B cell (primary cell): Measurements from ENCODE around the gene KRT38. TPM values are rescaled to one million over a fixed set of nuclear protein-coding genes. Genes with fewer than 3 reads are reported as not detected.

Source experiments
- ATAC-seq: fragments of 200-7000 bp; cut with Tn5 transposase; one replicate; pipeline ENCODE4 v1.10.0; 2021; ENCODE audit warnings: low read depth, mild to moderate bottlenecking, moderate number of reproducible peaks, moderate library complexity
- CTCF ChIA-PET: fragments of 350-600 bp; sonication (Branson Sonifier 250); formaldehyde crosslinking; loops from one replicate; lab custom pipeline; 2021; ENCODE audit warnings: antibody characterized with exemption, inconsistent platforms; lab: Charles Lee
- POLR2A ChIA-PET: fragments of 350-600 bp; sonication (Branson Sonifier 250); formaldehyde crosslinking; loops from one replicate; lab custom pipeline; 2021; ENCODE audit warnings: antibody characterized with exemption; lab: Charles Lee
- DNase-seq: peaks from one replicate; pipeline ENCODE4 v3.0.0; 2013
- H2AFZ ChIP-seq: 2 replicates; pipeline ENCODE4 v1.6.1; 2012; ENCODE audit warnings: mild to moderate bottlenecking, low read depth, low read length; ENCODE audit not compliant: insufficient read depth, poor library complexity, severe bottlenecking
- H3K27ac ChIP-seq, 2 donors: 1 replicate in 1 of 2; 2 replicates in 1 of 2; pipeline ENCODE4 v1.5.1; 2012 to 2013; ENCODE audit warnings: low read length in 2 of 2, mild to moderate bottlenecking in 2 of 2, moderate library complexity in 1 of 2
- H3K27me3 ChIP-seq, 4 experiments: fragments of 200-600 bp in 1 of 4; sonication (generic) in 1 of 4; replicated peaks in 1 of 4; 1 replicate in 2 of 4; 2 replicates in 2 of 4; pipeline versions ENCODE4 v1.6.1 to v1.7.0; 2013 to 2016; ENCODE audit warnings: low read length in 3 of 4, mild to moderate bottlenecking in 2 of 4, mixed read lengths in 1 of 4, moderate library complexity in 1 of 4; ENCODE audit not compliant: insufficient read depth in 4 of 4, control insufficient read depth in 3 of 4; ENCODE audit errors: control extremely low read depth in 1 of 4
- H3K36me3 ChIP-seq, 2 experiments: replicated peaks in 1 of 2; 1 replicate in 1 of 2; 2 replicates in 1 of 2; pipeline versions ENCODE4 v1.6.1 to v1.7.1; 2013; ENCODE audit warnings: low read length in 1 of 2; ENCODE audit not compliant: insufficient read depth in 2 of 2, control insufficient read depth in 1 of 2; ENCODE audit errors: control extremely low read depth in 1 of 2, extremely low read depth in 1 of 2
- H3K4me1 ChIP-seq, 2 donors: fragments of 200-600 bp in 1 of 2; sonication (generic) in 1 of 2; 1 replicate in 1 of 2; 2 replicates in 1 of 2; pipeline versions ENCODE4 v1.5.1 to v1.6.1; 2013 to 2017; ENCODE audit warnings: low read length in 2 of 2; ENCODE audit not compliant: control insufficient read depth in 2 of 2, insufficient read depth in 2 of 2
- H3K4me2 ChIP-seq: replicated peaks from 2 replicates; pipeline ENCODE3; 2012; ENCODE audit warnings: mild to moderate bottlenecking, low read depth, low read length; ENCODE audit not compliant: poor library complexity, severe bottlenecking
- H3K4me3 ChIP-seq, 5 experiments: fragments of 200-600 bp in 1 of 5; sonication (generic) in 1 of 5; 1 replicate in 3 of 5; 2 replicates in 2 of 5; pipeline versions ENCODE4 v1.5.1 to v1.7.0; 2011 to 2016; ENCODE audit warnings: low read length in 4 of 5, mild to moderate bottlenecking in 4 of 5, low read depth in 2 of 5, control low read depth in 1 of 5, moderate library complexity in 1 of 5; ENCODE audit not compliant: insufficient read depth in 1 of 5; ENCODE audit errors: control extremely low read depth in 1 of 5, extremely low read depth in 1 of 5
- H3K79me2 ChIP-seq: fragments of 200-600 bp; sonication (generic); one replicate; pipeline ENCODE4 v1.6.0; 2016; ENCODE audit warnings: low read length; ENCODE audit not compliant: control insufficient read depth, insufficient read depth
- H3K9ac ChIP-seq: fragments of 200-600 bp; sonication (generic); 2 replicates; pipeline ENCODE4 v1.6.1; 2017; ENCODE audit warnings: mild to moderate bottlenecking, low read length, moderate library complexity
- H3K9me3 ChIP-seq, 3 donors: one replicate each; pipeline versions ENCODE4 v1.6.1 to v1.7.1; 2013; ENCODE audit warnings: low read length in 2 of 3; ENCODE audit not compliant: control insufficient read depth in 2 of 3, insufficient read depth in 1 of 3; ENCODE audit errors: control extremely low read depth in 1 of 3
- H4K20me1 ChIP-seq: 2 replicates; pipeline ENCODE4 v1.6.0; 2012; ENCODE audit warnings: mild to moderate bottlenecking, low read length; ENCODE audit not compliant: insufficient read depth, control insufficient read depth, poor library complexity, severe bottlenecking
- H3K27ac Mint-ChIP-seq: one replicate; pipeline ENCODE4 v1.8.0; 2021; ENCODE audit warnings: mixed read lengths
- H3K27me3 Mint-ChIP-seq: one replicate; pipeline ENCODE4 v1.8.0; 2021; ENCODE audit warnings: mixed read lengths
- H3K4me1 Mint-ChIP-seq: one replicate; pipeline ENCODE4 v1.8.0; 2021; ENCODE audit warnings: mixed read lengths
- H3K4me3 Mint-ChIP-seq: one replicate; pipeline ENCODE4 v1.8.0; 2021; ENCODE audit warnings: mixed read lengths
- H3K9me3 Mint-ChIP-seq: one replicate; pipeline ENCODE4 v1.8.0; 2022; ENCODE audit warnings: mixed read lengths; ENCODE audit not compliant: insufficient read depth
- EZH2 ChIP-seq: IDR thresholded peaks from 2 replicates; pipeline ENCODE4 v1.6.1; 2012; ENCODE audit warnings: borderline replicate concordance, low read depth, mild to moderate bottlenecking, moderate library complexity, low read length; ENCODE audit not compliant: insufficient read depth, poor library complexity, severe bottlenecking
- WGBS: methylation state at CpG from one replicate; pipeline ENCODE4 v1.1.5; 2013; ENCODE audit warnings: missing lambda C conversion rate; ENCODE audit not compliant: insufficient coverage; 5-methylcytosine and 5-hydroxymethylcytosine counted together
- intact Hi-C: fragments of 100-400 bp; cut with micrococcal nuclease; formaldehyde crosslinking; loops from one replicate; pipeline ENCODE4 v1.10.0; 2022
- polyA plus RNA-seq: library from polyadenylated mRNA; depleted of rRNA; stranded (reverse); fragments of >200 nt; gene quantifications from 2 replicates; pipeline ENCODE4 v1.2.3, GENCODE V29; 2012
- total RNA-seq, 2 donors: library from RNA; stranded (reverse); fragments of 120-200 nt in 1 of 2; gene quantifications; 1 replicate in 1 of 2; 2 replicates in 1 of 2; pipeline versions ENCODE4 v1.2.3 to v1.2.4, GENCODE V29; 2013 to 2022
- TF ChIP-seq, protein P1 (sequence below): fragments of 200-600 bp; IDR thresholded peaks from one replicate; pipeline ENCODE4 v1.8.0; 2022; ENCODE audit warnings: antibody characterized with exemption, mild to moderate bottlenecking

Gene KRT38
- total and polyA plus RNA-seq, 2 donors (not counting 1 experiment from before 2014, with no cell fraction given), result not detected

DNA sequence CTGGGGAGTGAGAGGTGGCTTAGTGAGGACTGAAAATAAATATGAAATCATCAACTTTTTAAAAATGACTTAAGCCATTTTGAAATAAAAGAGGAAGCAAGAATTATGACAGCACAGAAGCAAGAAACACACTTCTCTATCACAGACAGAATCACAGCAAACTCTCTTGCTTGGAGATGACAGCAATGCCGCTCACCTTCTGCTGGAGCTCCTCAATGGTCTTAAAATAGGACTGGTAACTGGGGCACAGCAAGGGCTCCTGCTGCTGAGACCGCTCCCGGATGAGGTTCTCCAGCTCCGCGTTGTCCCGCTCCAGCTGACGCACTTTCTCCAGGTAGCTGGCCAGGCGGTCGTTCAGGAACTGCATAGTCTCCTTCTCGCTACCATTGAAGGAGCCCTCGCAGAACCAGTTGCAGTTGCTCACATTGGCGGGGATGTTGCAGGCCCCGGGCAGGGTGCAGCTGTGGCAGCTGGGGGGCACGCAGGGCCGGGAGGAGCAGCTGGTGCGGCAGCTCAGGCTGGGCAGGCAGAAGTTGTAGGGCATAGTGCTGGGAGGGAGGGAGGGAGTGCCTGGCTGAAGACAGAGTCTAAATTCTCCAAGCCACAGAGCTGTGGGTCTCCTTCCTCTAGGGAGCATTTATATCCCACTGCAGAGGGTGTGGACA, 43.7 kb downstream of the KRT38 start, which contains the start of gene KRT31:
KRT31 (minus strand) TSS at position 613 of the 665 bp plus-strand sequence; CDS start at position 544, 69 bp downstream.
- Histone ChIP-seq H3K9me3 (no peaks in the 10 kb centered on the region), H2AFZ (no peak within 1 kb of the TSS), H3K4me3 (no peak within 1 kb of the TSS), H3K4me2 (no peak within 1 kb of the TSS), H3K36me3 (no peaks in the 10 kb centered on the region), H4K20me1 (no peaks in the 10 kb centered on the region), H3K79me2 (no peaks in the 10 kb centered on the region), H3K27me3 (peaks cover 0 to 4% (median 1%) of the 10 kb centered on the region in 4 experiments), H3K4me1 (no peaks in the 10 kb centered on the region), H3K9ac (no peak within 1 kb of the TSS), H3K27ac (no peak within 1 kb of the TSS)
- no peak within 1 kb of the TSS for H3K4me3 Mint-ChIP-seq
- intact Hi-C loops, result no loop called here
- WGBS, result 90% methylated on average over 15 of the region's 16 CpGs
- DNase-seq (no peak), ATAC-seq (no peak)
- no peaks in the 10 kb centered on the region for H3K4me1 Mint-ChIP-seq
- ChIA-PET CTCF (no interaction called here), POLR2A (no interaction called here)
- TF ChIP-seq, protein P1, sequence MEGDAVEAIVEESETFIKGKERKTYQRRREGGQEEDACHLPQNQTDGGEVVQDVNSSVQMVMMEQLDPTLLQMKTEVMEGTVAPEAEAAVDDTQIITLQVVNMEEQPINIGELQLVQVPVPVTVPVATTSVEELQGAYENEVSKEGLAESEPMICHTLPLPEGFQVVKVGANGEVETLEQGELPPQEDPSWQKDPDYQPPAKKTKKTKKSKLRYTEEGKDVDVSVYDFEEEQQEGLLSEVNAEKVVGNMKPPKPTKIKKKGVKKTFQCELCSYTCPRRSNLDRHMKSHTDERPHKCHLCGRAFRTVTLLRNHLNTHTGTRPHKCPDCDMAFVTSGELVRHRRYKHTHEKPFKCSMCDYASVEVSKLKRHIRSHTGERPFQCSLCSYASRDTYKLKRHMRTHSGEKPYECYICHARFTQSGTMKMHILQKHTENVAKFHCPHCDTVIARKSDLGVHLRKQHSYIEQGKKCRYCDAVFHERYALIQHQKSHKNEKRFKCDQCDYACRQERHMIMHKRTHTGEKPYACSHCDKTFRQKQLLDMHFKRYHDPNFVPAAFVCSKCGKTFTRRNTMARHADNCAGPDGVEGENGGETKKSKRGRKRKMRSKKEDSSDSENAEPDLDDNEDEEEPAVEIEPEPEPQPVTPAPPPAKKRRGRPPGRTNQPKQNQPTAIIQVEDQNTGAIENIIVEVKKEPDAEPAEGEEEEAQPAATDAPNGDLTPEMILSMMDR, result no peak
- no peak for TF ChIP-seq EZH2
- H3K9me3 Mint-ChIP-seq, result no peaks in the 10 kb centered on the region
- no peak within 1 kb of the TSS for H3K27ac Mint-ChIP-seq
- H3K27me3 Mint-ChIP-seq, result peaks cover 50% of the 10 kb centered on the region

DNA sequence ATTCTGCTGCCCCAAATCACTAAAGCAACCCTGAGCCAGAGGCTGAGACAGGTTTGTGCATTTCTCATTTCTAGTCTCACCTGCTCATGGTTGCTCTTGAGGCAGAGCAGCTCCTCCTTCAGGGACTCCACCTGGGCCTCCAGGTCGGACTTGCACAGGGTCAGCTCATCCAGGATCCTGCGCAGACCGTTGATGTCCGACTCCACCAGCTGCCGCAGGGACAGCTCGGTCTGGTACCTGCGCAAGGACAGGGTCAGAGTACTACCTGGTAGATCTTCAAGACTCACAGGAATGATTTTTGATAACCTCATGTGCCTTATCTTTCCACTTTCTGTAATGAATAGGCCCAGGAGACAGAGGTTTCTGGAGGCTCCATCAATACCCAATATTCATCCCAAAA, 44.4 kb downstream of the KRT38 start:
- H3K4me2 ChIP-seq, result no peak overlapping the region
- TF ChIP-seq, protein P1, result no peak
- H3K27ac ChIP-seq, result no peak overlapping the region
- DNase-seq (no peak), ATAC-seq (no peak)
- Mint-ChIP-seq H3K4me3 (no peak overlapping the region), H3K27ac (no peak overlapping the region), H3K4me1 (no peaks in the 10 kb centered on the region), H3K27me3 (peaks cover 53% of the 10 kb centered on the region), H3K9me3 (no peaks in the 10 kb centered on the region)
- 94% methylated on average over 7 of the region's 7 CpGs for WGBS
- no peaks in the 10 kb centered on the region for H3K9me3 ChIP-seq
- ChIA-PET CTCF (no interaction called here), POLR2A (no interaction called here)
- H3K79me2 ChIP-seq, result no peaks in the 10 kb centered on the region
- no peaks in the 10 kb centered on the region for H3K4me1 ChIP-seq
- H2AFZ ChIP-seq, result no peak overlapping the region
- peaks cover 0 to 4% (median 1%) of the 10 kb centered on the region in 4 experiments for H3K27me3 ChIP-seq
- intact Hi-C loops, result no loop called here
- no peak overlapping the region for H3K4me3 ChIP-seq
- H3K36me3 ChIP-seq, result no peaks in the 10 kb centered on the region
- no peak overlapping the region for H3K9ac ChIP-seq
- H4K20me1 ChIP-seq, result no peaks in the 10 kb centered on the region
